Mammary epithelial cell (primary cell): ENCODE results near the gene PPP1R9B.

Experiments
- CTCF ChIP-seq, 2 donors: IDR thresholded peaks in 1 of 2; conservative IDR thresholded peaks in 1 of 2; 2 replicates each; pipeline ENCODE4 v1.5.1; 2011 to 2012; ENCODE audit warnings: inconsistent platforms in 2 of 2, low read length in 2 of 2, mild to moderate bottlenecking in 2 of 2, control low read depth in 1 of 2, low read depth in 1 of 2; ENCODE audit not compliant: insufficient read depth in 1 of 2; ENCODE audit errors: extremely low read depth in 1 of 2
- EZH2 ChIP-seq: IDR thresholded peaks from 2 replicates; pipeline ENCODE4 v1.6.1; 2012; ENCODE audit warnings: low read length, inconsistent platforms, borderline replicate concordance

GRCh38 chr17:50093807-50094206 is 56.7 kb downstream of the PPP1R9B start:
- TF ChIP-seq EZH2 (no peak), CTCF (conservative IDR thresholded peaks at IDR 0.05 in 1 of 2, IDR thresholded peaks at IDR 0.05 in 1 of 2; ENCODE audit: extremely low read depth in 1 of 2, insufficient read depth in 1 of 2, low read depth in 1 of 2, low read length in 2 of 2) (no peak)
